GM12865 (cell line): ENCODE data around the gene MAP3K14.

Source experiments
- DNase-seq: peaks from one replicate; pipeline ENCODE4 v3.0.0; 2010; ENCODE audit warnings: low read depth
- H3K4me3 ChIP-seq: 2 replicates; pipeline ENCODE4 v1.5.1; 2011; ENCODE audit warnings: mild to moderate bottlenecking, low read depth, low read length, control low read depth
- CTCF ChIP-seq: IDR thresholded peaks from 2 replicates; pipeline ENCODE4 v1.5.1; 2011; ENCODE audit warnings: low read length, control low read depth, low read depth, inconsistent platforms; ENCODE audit not compliant: insufficient read depth; ENCODE audit errors: missing control alignments

The MAP3K14 gene

GRCh38 chr17:45298546-45299285 is 18.1 kb downstream of the MAP3K14 start:
- TF ChIP-seq CTCF, result no peak
- H3K4me3 ChIP-seq, result no peak overlapping the region
- peak; percentile 36 for DNase-seq

GRCh38 chr17:45296833-45297124 is 20.0 kb downstream of the MAP3K14 start:
- no peak for TF ChIP-seq CTCF
- DNase-seq, result no peak
- no peak overlapping the region for H3K4me3 ChIP-seq

- peak; percentile 75 for DNase-seq
- no peak overlapping the region for H3K4me3 ChIP-seq
- no peak for TF ChIP-seq CTCF
Observed at GRCh38 chr17:45296003-45296832, 20.6 kb downstream of the MAP3K14 start.

GRCh38 chr17:45294506-45294905 is 22.3 kb downstream of the MAP3K14 start:
- TF ChIP-seq CTCF, result no peak
- DNase-seq, result no peak
- no peak overlapping the region for H3K4me3 ChIP-seq

- TF ChIP-seq CTCF, result no peak
- no peak overlapping the region for H3K4me3 ChIP-seq
- peak; percentile 64 for DNase-seq
Observed at GRCh38 chr17:45293413-45294211, 23.2 kb downstream of the MAP3K14 start.

- DNase-seq, result no peak
- TF ChIP-seq CTCF, result no peak
- H3K4me3 ChIP-seq, result no peak overlapping the region
Observed at GRCh38 chr17:45292696-45293412, 24.0 kb downstream of the MAP3K14 start.
